ENCODE data around the gene KRT86.

KRT86 gene

GRCh38 chr12:52316290-52316689, 41.8 kb downstream of the KRT86 start:
- Histone ChIP-seq H3K9ac (ENCODE audit: low read length) (no peak overlapping the region), H3K4me1 (ENCODE audit: control insufficient read depth, insufficient read depth, low read length) (no peaks in the 10 kb centered on the region), H3K9me3 (ENCODE audit: control insufficient read depth, low read length) (no peaks in the 10 kb centered on the region), H3K4me3 (ENCODE audit: low read length) (no peak overlapping the region), H3K36me3 (ENCODE audit: control insufficient read depth, insufficient read depth, low read length, severe bottlenecking) (no peaks in the 10 kb centered on the region), H3K27me3 (replicated peaks; ENCODE audit: control insufficient read depth, insufficient read depth, low read length) (peaks cover 90% of the 10 kb centered on the region)
- DNase-seq (ENCODE audit: low read depth), result no peak

- Histone ChIP-seq H3K9me3 (ENCODE audit: control insufficient read depth, low read length) (no peaks in the 10 kb centered on the region), H3K9ac (ENCODE audit: low read length) (no peak overlapping the region), H3K4me3 (ENCODE audit: low read length) (no peak overlapping the region), H3K27me3 (replicated peaks; ENCODE audit: control insufficient read depth, insufficient read depth, low read length) (peaks cover 90% of the 10 kb centered on the region), H3K4me1 (ENCODE audit: control insufficient read depth, insufficient read depth, low read length) (no peaks in the 10 kb centered on the region), H3K36me3 (ENCODE audit: control insufficient read depth, insufficient read depth, low read length, severe bottlenecking) (no peaks in the 10 kb centered on the region)
- DNase-seq (ENCODE audit: low read depth), result no peak
Observed at GRCh38 chr12:52316701-52317100, 42.3 kb downstream of the KRT86 start.

- no peak overlapping the region for H3K9ac ChIP-seq (ENCODE audit: low read length)
- no peaks in the 10 kb centered on the region for H3K4me1 ChIP-seq (ENCODE audit: control insufficient read depth, insufficient read depth, low read length)
- peaks cover 90% of the 10 kb centered on the region for H3K27me3 ChIP-seq (replicated peaks; ENCODE audit: control insufficient read depth, insufficient read depth, low read length)
Observed at GRCh38 chr12:52317468-52318052, 43.1 kb downstream of the KRT86 start.

GRCh38 chr12:52318241-52318990, 44.0 kb downstream of the KRT86 start:
- DNase-seq (ENCODE audit: low read depth), result no peak
- Histone ChIP-seq H3K4me1 (ENCODE audit: control insufficient read depth, insufficient read depth, low read length) (no peaks in the 10 kb centered on the region), H3K4me3 (ENCODE audit: low read length) (no peak overlapping the region), H3K9me3 (ENCODE audit: control insufficient read depth, low read length) (no peaks in the 10 kb centered on the region), H3K9ac (ENCODE audit: low read length) (no peak overlapping the region), H3K27me3 (replicated peaks; ENCODE audit: control insufficient read depth, insufficient read depth, low read length) (peaks cover 91% of the 10 kb centered on the region), H3K36me3 (ENCODE audit: control insufficient read depth, insufficient read depth, low read length, severe bottlenecking) (no peaks in the 10 kb centered on the region)

More at GRCh38 chr12:52317468-52318052, 43.1 kb downstream of the KRT86 start:
- no peak for DNase-seq (ENCODE audit: low read depth)
- Histone ChIP-seq H3K4me3 (ENCODE audit: low read length) (no peak overlapping the region), H3K9me3 (ENCODE audit: control insufficient read depth, low read length) (no peaks in the 10 kb centered on the region), H3K36me3 (ENCODE audit: control insufficient read depth, insufficient read depth, low read length, severe bottlenecking) (no peaks in the 10 kb centered on the region)

GRCh38 chr12:52319097-52319496, 44.7 kb downstream of the KRT86 start:
- H3K36me3 ChIP-seq (ENCODE audit: control insufficient read depth, insufficient read depth, low read length, severe bottlenecking), result no peaks in the 10 kb centered on the region
- no peak overlapping the region for H3K9ac ChIP-seq (ENCODE audit: low read length)
- no peaks in the 10 kb centered on the region for H3K4me1 ChIP-seq (ENCODE audit: control insufficient read depth, insufficient read depth, low read length)
- no peak for DNase-seq (ENCODE audit: low read depth)
- no peak overlapping the region for H3K4me3 ChIP-seq (ENCODE audit: low read length)
- peaks cover 93% of the 10 kb centered on the region for H3K27me3 ChIP-seq (replicated peaks; ENCODE audit: control insufficient read depth, insufficient read depth, low read length)
- H3K9me3 ChIP-seq (ENCODE audit: control insufficient read depth, low read length), result no peaks in the 10 kb centered on the region

- no peaks in the 10 kb centered on the region for H3K9me3 ChIP-seq (ENCODE audit: control insufficient read depth, low read length)
- H3K4me3 ChIP-seq (ENCODE audit: low read length), result no peak within 1 kb of the TSS
- no peaks in the 10 kb centered on the region for H3K36me3 ChIP-seq (ENCODE audit: control insufficient read depth, insufficient read depth, low read length, severe bottlenecking)
- no peak within 1 kb of the TSS for H3K9ac ChIP-seq (ENCODE audit: low read length)
- H3K4me1 ChIP-seq (ENCODE audit: control insufficient read depth, insufficient read depth, low read length), result no peaks in the 10 kb centered on the region
- H3K27me3 ChIP-seq (replicated peaks; ENCODE audit: control insufficient read depth, insufficient read depth, low read length), result peaks cover 88% of the 10 kb centered on the region
- DNase-seq (ENCODE audit: low read depth), result no peak
Observed at GRCh38 chr12:52320784-52321400, 46.4 kb downstream of the KRT86 start, which contains the start of gene KRT83. KRT83 (minus strand) TSS chr12:52321398; CDS start chr12:52321335, 63 bp downstream.

GRCh38 chr12:52321418-52321817, 47.0 kb downstream of the KRT86 start:
- Histone ChIP-seq H3K4me3 (ENCODE audit: low read length) (no peak overlapping the region), H3K27me3 (replicated peaks; ENCODE audit: control insufficient read depth, insufficient read depth, low read length) (peaks cover 84% of the 10 kb centered on the region), H3K9me3 (ENCODE audit: control insufficient read depth, low read length) (no peaks in the 10 kb centered on the region), H3K36me3 (ENCODE audit: control insufficient read depth, insufficient read depth, low read length, severe bottlenecking) (no peaks in the 10 kb centered on the region), H3K4me1 (ENCODE audit: control insufficient read depth, insufficient read depth, low read length) (no peaks in the 10 kb centered on the region), H3K9ac (ENCODE audit: low read length) (no peak overlapping the region)
- DNase-seq (ENCODE audit: low read depth), result no peak

GRCh38 chr12:52322069-52322468, 47.6 kb downstream of the KRT86 start:
- DNase-seq (ENCODE audit: low read depth), result no peak
- Histone ChIP-seq H3K4me1 (ENCODE audit: control insufficient read depth, insufficient read depth, low read length) (no peaks in the 10 kb centered on the region), H3K4me3 (ENCODE audit: low read length) (no peak overlapping the region), H3K36me3 (ENCODE audit: control insufficient read depth, insufficient read depth, low read length, severe bottlenecking) (no peaks in the 10 kb centered on the region), H3K9ac (ENCODE audit: low read length) (no peak overlapping the region), H3K9me3 (ENCODE audit: control insufficient read depth, low read length) (no peaks in the 10 kb centered on the region), H3K27me3 (replicated peaks; ENCODE audit: control insufficient read depth, insufficient read depth, low read length) (peaks cover 78% of the 10 kb centered on the region)

GRCh38 chr12:52323001-52323400, 48.6 kb downstream of the KRT86 start:
- H3K36me3 ChIP-seq (ENCODE audit: control insufficient read depth, insufficient read depth, low read length, severe bottlenecking), result no peaks in the 10 kb centered on the region
- no peak for DNase-seq (ENCODE audit: low read depth)
- no peaks in the 10 kb centered on the region for H3K4me1 ChIP-seq (ENCODE audit: control insufficient read depth, insufficient read depth, low read length)
- no peak overlapping the region for H3K4me3 ChIP-seq (ENCODE audit: low read length)
- H3K9me3 ChIP-seq (ENCODE audit: control insufficient read depth, low read length), result no peaks in the 10 kb centered on the region
- H3K27me3 ChIP-seq (replicated peaks; ENCODE audit: control insufficient read depth, insufficient read depth, low read length), result peaks cover 69% of the 10 kb centered on the region
- no peak overlapping the region for H3K9ac ChIP-seq (ENCODE audit: low read length)

- peaks cover 63% of the 10 kb centered on the region for H3K27me3 ChIP-seq (replicated peaks; ENCODE audit: control insufficient read depth, insufficient read depth, low read length)
- H3K36me3 ChIP-seq (ENCODE audit: control insufficient read depth, insufficient read depth, low read length, severe bottlenecking), result no peaks in the 10 kb centered on the region
- DNase-seq (ENCODE audit: low read depth), result no peak
- H3K4me3 ChIP-seq (ENCODE audit: low read length), result no peak overlapping the region
- no peaks in the 10 kb centered on the region for H3K4me1 ChIP-seq (ENCODE audit: control insufficient read depth, insufficient read depth, low read length)
- H3K9ac ChIP-seq (ENCODE audit: low read length), result no peak overlapping the region
- no peaks in the 10 kb centered on the region for H3K9me3 ChIP-seq (ENCODE audit: control insufficient read depth, low read length)
Observed at GRCh38 chr12:52323416-52324152, 49.1 kb downstream of the KRT86 start.

GRCh38 chr12:52324153-52324444, 49.7 kb downstream of the KRT86 start:
- H3K4me1 ChIP-seq (ENCODE audit: control insufficient read depth, insufficient read depth, low read length), result no peaks in the 10 kb centered on the region
- no peak overlapping the region for H3K9ac ChIP-seq (ENCODE audit: low read length)
- no peak overlapping the region for H3K4me3 ChIP-seq (ENCODE audit: low read length)
- H3K36me3 ChIP-seq (ENCODE audit: control insufficient read depth, insufficient read depth, low read length, severe bottlenecking), result no peaks in the 10 kb centered on the region
- DNase-seq (ENCODE audit: low read depth), result no peak
- no peaks in the 10 kb centered on the region for H3K9me3 ChIP-seq (ENCODE audit: control insufficient read depth, low read length)
- peaks cover 62% of the 10 kb centered on the region for H3K27me3 ChIP-seq (replicated peaks; ENCODE audit: control insufficient read depth, insufficient read depth, low read length)
